ENCODE results near the gene SUN5.

- TF ChIP-seq, protein P1, sequence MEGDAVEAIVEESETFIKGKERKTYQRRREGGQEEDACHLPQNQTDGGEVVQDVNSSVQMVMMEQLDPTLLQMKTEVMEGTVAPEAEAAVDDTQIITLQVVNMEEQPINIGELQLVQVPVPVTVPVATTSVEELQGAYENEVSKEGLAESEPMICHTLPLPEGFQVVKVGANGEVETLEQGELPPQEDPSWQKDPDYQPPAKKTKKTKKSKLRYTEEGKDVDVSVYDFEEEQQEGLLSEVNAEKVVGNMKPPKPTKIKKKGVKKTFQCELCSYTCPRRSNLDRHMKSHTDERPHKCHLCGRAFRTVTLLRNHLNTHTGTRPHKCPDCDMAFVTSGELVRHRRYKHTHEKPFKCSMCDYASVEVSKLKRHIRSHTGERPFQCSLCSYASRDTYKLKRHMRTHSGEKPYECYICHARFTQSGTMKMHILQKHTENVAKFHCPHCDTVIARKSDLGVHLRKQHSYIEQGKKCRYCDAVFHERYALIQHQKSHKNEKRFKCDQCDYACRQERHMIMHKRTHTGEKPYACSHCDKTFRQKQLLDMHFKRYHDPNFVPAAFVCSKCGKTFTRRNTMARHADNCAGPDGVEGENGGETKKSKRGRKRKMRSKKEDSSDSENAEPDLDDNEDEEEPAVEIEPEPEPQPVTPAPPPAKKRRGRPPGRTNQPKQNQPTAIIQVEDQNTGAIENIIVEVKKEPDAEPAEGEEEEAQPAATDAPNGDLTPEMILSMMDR (conservative IDR thresholded peaks at IDR 0.05) = no peak
- no peak for TF ChIP-seq EZH2 (IDR thresholded peaks at IDR 0.05; ENCODE audit: low read depth)
Measured at GRCh38 chr20:33018169-33018931, 14.1 kb upstream of the SUN5 start.

Measured in PC-9 (cell line).